Stimulated activated CD4-positive, alpha-beta T cell treated with anti-CD3 and anti-CD28 coated beads, Interleukin-2, amount 100 ng/mL, for 48 hours (primary cell): ENCODE measurements around the gene UBAC2.

Source experiments
- DNase-seq, 2 donors: peaks; one replicate each; pipeline ENCODE4 v3.0.0-alpha.2; 2020

UBAC2 gene

DNA sequence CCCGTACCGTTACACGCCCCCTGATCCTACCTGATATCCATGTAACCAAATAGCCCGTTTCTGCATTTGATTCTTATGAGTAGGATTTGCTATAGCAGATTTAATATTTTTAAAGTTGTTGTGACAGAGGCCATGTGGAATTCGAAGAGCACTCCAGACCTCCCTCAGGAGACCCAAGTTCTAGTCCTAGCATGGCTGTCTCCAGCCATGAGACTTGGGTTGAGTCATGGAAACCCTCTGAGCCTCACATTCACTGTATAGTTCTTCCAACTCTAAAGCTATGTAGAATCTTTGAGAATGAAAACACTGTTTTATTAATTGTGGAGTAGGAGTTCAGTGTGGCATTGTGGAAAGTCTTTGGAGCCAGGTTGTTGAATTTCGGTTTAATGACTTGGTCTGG, 114.5 kb downstream of the UBAC2 start:
- no peak for DNase-seq

DNA sequence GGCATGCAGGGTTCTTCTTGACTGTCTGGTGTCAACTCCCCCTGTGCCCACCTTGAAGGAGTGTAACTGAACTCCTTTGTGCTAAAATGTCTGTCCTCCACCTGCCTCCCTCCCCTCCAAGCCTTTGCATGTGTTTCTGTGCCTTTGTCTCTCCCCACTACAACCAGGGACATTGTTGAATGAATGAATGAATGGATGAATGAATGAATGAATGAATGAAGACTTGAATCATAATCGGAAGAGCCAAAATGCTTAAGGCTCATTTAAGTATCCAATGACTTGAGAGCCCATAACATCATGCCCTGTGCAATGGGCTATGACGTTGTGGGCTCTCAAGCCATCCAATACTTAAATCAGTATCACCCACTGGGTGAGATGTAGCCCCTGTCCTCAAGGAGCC, 115.6 kb downstream of the UBAC2 start:
- DNase-seq = no peak

DNA sequence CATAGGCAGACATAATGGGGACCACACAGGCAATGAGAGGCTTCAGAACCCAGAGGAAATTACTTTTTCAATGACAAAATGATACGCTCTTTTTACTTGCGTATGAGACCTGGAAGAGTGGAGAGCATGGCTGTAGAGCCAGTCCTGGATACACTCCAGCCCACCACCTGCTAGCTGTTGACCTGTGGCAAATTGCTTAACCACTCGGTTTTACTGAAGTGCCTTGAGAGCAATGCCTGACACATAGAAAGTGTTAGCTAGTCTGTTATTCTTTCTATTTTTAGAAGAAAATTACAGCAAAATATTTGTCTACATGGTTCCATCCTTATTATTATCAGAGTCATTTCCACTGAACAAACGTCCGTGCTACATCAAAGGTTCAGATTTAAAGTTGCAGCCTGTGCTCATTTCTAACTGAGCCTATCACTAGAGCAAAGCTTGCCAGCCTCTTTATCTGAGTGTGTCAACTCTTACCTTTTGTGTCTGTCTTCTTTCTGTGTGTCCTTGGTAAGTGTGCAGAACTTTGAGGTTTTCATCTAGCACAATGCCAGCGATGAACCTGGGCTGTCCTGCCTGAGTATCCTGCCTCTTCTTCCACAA, 116.1 kb downstream of the UBAC2 start:
- no peak for DNase-seq

DNA sequence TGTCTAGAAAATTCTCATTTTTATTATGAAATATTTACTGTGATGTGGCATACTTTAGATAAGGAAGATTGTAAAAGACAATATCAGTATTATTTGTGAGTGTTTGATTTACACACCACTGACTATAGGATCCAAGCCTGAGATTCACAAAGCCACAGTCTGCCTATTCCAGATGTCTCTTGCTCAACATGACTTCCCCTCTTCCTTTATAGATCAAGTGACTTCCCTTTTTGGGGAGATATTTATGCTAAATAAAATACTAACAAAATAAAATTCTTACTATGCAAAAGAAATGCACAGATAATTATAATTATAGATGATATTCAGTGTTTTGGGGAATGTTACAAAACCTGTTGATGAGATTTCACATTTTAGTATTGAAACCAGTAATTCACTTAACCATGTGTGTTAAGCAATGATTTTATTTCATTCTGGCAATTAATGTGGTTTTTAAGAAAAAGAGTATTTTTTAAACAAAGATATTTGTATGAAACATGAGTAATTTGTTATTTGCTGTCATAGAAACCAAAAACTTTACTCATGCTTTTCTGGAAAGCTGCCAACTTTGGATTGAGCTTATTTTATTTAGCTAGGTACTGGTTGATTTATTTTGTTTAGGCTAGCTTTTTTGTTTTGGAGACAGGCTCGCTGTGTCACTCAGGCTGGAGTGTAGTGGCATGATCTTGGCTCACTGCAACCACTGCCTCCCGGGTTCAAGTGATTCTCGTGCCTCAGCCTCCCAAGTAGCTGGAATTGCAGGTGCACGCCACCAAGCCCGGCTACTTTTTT, 120.2 kb downstream of the UBAC2 start:
- DNase-seq = no peak

DNA sequence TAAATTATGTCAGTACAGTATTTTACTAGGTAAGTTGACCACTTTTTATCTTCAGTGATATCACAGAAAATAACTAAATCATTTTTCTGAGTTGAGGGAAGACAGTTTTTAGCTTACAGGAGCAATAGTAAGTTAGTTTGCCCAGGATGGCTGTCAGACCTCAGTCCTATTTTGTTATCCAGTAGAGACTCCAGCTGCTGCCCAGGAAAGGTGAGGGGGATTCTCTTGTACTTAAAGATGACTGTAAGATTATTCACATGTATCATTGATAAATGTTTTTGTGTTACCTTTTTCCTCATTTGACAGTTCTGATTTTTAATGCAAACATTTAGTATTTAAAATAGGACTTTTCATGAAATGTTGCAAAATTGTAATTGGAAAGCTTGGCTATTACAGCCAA, 121.1 kb downstream of the UBAC2 start:
- DNase-seq = no peak

DNA sequence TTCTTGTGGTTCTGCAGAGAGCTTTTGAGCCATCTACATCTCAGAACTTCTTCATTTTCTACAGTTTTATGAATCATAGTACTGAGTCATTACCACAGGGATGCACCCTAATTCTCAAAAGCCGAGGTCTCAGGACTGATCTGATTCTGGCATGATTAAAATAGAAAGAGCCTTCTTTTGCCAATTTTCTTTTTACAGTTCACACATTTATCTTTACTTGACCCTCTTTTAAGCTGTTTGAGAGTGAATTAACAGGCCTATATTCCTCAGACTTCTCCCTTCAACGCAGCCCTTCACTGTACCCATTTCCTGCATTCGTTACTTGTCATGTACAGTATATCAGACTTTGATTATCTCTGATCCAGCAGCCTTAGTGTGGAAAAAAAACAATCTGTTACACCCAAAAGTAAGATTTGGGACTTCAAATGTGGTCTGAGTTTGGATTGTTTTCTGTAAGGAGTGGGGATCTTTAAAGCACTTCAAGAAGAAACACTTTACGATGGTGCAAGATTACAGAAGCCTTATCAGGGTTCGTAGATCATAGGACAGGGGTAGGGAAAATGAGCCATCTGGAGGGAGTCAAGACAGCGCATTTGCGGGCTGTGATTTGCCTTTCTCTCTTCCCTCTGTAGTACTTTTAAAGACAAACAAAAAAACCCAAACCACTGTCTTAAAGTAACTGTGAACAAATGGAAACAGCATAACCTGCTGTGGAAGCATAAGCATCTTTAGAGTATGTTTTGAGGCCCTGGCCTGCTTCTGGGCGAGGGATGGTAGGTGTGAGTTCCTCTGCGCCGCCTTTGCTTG, 121.8 kb downstream of the UBAC2 start:
- no peak for DNase-seq

DNA sequence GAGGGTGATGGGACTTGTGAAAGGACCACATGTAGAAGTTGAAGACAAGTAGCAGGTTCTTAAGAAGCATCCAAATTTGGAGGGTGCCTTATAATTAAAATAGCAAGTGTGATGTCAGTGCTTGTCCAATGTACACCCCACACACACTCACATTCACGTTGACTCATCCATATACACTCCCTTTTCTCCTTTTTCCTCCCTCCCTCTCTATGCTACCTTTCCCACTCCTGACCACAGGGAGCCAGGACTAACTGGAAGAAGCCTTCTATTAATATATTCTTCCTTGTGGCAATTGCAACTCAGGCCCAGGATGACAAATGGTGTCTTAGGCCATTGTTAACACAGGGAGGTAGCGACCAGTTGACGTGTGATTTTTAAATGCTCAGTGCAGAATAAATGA, 122.8 kb downstream of the UBAC2 start:
- no peak for DNase-seq

DNA sequence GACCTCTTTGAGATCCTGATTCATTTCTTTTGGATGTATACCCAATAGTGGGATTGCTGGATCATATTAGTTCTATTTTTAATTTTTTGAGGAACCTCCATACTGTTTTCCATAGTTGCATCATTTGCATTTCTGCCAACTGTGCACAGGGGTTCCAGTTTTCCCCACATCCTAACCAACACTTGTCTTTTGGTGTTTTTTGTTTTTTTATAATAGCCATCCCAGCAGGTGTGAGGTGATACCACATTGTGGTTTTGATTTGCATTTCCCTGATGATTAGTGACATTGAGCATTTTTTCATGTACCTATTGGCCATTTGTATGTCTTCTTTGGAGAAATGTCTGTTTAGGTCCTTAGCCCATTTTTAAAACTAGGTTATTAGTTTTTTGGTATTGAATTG, 125.4 kb downstream of the UBAC2 start:
- DNase-seq = no peak

DNA sequence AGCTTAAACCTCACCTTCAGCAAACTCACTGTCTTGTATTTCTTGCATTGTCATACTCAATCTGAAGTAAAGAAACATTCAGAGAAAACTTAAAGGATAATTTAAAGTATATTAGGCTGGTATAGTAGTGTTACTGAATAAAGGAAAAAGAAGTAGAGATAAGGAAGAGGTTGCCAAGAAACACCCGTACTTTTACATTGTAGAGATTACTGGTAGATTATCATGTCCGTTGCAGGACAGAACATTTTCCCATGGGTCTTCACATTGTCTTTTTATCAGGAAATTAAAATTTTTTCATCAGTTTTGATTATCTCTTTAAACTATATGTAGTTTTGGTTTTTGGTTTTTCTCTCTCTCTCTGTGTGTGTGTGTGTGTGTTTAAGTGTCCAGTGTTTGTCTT, 126.5 kb downstream of the UBAC2 start:
- DNase-seq = no peak

DNA sequence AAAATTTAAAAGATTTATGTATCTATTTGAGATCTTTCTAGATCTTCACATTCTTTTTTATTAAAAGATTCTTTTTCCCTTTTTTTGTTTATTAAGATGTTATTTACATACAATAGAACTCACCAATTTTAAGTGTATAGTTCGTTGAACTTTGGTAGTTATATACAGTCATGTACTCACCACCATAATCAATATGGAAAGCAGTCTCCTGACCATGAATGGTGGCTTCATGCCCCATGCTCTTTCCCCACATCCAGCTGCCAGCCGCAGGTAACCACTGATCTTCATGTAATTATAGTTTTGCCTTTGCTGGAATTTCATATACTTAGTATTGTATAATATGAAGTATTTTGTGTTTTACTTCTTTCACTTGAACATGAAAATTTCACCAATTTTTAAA, 127.1 kb downstream of the UBAC2 start:
- DNase-seq = no peak

DNA sequence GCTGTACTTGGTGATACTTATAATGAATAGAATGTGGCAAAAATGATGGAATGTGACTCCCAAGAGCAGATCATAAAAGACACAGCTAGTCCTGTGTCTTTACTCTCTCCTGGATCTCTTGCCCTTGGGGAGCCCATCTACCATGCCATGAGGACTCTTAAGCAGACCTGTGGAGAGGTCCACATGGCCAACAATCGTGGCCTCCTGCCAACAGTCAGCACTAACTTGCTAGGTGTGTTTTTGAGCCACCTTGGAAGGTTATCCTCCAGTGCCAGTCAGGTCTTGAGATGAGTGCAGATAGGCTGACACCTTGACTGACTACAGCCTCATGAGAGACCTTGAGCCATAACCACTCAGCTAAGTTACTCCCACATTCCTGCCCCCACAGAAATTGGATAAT, 128.8 kb downstream of the UBAC2 start:
- DNase-seq = no peak

DNA sequence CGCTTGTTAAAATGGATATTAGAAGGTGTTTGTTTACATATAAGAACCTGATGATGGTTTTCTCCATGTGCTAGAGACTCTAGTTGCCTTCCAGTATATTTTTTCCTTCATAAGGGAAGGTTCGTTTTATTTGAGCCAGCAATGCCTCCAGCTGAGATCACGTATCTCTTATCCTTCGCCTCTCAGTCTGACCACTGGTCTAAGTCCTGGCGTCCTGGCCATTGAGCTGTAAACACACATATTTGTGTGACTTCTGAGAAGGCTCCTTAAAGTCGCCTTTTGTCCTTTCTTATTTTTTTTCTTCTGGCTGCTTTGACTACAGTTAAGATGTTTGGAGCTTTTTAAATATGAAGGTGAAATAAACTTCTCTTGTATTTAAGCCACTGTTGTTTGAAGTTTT, 130.3 kb downstream of the UBAC2 start:
- DNase-seq = no peak

DNA sequence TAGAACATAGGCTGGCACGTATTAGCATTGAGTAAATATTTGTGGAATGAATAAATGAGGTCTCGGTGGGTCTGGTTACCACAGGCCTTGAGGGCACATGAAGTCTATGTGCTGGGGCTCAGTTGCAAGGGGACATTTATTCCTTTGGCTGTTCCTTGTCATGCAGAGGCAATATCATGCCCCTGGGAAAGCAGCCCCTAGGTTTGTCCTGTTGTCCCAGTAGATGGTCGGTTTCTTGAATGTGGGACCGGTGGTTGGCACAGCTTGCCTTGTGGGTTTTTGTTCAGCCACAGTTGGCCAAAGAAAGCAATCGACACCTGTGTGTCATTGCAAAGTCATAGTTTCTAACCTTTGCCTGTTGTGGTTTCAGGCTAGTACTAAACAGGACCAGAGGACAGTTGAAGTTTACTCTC, 131.2 kb downstream of the UBAC2 start:
- no peak for DNase-seq

DNA sequence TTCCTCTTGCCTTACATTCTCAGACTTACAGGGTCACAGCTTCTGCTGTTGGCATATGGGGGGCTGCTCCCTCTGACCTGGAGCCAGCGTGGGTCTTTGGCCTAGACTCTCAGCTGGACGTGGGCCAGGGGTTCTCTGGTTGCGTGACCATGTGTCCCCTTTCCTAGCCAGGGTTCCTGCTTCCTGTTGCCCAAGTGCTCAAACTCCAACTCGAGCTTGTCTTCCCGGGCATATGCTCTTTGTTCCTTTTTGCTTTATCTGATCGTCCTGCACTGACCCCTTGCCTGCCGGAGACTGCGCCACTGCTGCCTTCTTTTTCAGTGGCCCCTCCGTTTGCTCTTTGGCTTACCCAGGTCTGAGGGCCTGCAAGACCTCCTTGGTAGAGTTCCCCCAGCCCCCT, 131.8 kb downstream of the UBAC2 start:
- no peak for DNase-seq

DNA sequence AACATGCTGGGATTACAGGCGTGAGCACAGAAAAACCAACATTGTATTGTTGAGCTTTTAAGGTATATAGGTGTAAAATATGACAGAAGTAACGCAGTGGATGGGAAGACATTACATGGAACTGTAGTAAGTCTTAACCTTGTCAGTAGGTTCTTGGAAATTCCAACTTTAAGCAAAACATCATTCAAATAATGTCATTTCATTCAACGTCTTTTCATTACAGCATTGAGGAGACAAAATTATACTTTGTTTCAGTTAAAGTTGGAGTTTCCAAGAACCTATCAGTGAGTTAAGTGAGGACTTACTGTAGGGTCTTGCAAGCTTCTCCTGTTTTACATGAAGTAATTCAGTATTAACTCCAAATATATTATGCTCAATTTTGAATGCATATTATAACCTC, 133.6 kb downstream of the UBAC2 start:
- no peak for DNase-seq

DNA sequence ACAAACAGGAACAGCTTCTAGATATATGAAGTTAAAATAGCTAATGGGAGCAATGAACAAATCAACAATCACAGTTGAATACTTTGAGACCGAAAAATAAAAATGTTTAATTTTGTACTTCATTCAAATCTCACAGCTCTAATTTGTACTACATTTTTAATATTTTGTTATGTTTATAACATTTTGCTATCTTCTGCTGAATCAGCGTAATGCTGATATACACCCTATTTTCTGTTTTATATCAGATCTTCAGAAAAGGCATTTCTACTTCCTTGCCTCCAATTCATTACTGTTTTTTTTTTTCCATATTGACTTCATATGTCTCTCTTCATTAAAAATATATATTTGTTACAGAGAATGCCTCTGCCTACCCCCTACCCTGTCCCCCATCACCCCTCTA, 134.4 kb downstream of the UBAC2 start:
- no peak for DNase-seq

DNA sequence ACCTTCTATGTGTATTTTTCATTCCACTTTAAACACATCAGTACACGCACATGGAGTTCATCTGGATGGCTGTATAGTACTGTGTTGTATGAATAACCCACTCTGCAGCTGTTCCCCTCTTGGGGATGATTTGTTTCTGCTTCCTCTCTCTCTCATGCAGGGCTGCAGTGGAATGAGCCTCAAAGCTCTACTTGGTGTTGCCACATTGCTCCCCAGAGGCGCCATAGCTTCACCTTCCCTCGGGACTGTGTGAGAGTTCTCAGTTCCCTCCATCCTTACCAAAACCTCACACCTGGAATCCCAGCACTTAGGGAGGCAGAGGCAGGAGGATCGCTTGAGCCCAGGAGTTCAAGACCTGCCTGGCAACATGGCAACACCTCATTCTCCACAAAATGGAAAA, 134.9 kb downstream of the UBAC2 start:
- no peak for DNase-seq

DNA sequence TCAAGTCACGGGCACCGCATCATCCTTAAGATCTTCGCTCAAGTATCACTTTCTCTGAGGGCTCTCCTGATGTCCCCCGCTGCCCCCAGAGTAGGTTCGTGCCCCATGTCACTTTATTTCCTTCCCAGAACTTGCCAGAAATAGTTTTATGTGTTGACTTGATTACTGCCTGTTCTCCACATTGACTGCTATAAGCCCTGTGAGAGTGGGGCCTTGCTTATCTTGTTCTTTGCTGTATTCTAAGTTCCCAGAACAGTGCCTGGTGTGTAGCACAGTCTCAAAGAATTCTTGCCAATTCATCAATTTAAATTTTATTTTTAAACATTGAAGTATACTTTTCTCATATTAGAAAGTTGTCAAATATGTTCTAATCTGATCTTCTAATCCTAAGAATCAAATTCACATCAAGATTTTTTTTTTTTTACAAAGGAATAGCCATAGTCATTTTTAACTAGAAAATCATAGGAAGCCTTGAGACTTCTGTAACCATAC, 138.6 kb downstream of the UBAC2 start:
- no peak for DNase-seq

DNA sequence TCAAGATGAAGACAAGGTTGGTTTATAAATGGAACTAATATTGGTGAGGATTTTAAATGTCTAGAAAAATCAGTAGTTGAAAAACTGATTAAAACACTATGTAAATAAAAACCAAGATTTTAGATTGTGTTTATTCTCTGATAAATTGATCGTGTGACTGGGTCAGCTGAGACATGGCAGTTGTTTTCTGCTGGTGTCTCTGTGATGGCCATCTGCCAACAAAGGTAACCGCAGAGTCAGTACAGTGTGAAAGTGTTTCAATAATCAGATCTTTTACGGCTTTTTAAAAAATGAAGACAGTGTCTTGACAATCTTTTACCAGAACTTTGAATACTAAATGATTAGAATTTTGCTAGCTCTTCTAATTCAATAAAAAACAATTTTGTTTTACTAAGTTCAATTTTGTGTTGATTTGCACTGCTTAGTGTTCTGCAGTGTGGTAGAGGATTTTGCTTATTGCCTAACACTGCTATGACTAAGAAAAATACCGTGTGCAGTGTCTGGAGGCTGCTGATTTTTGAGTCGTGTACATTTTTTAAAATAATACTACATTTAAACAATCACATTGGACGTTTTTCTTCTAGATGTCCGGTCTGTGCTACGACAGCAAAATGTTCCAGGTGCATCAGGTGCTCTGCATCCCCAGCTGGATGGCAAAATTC, 139.2 kb downstream of the UBAC2 start:
- DNase-seq = no peak

DNA sequence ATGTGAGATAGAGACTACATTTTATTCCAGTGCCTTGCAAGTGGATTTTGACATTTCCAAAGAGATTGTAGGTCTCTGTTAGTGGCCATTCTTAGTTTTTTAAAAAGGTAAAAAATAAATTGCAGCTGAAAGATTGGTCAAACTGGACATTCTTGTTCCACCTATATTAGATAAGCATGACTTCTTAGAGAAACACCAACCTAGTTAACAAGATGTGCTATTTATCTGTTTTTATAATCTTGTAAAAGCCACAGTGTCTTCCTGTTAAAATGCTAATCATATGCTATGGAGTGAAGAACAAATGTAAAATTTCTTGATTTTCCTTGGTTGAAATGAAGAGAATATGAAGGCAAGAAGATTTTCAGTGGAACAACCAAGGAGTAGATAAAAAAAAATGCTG, 140.0 kb downstream of the UBAC2 start:
- no peak for DNase-seq

DNA sequence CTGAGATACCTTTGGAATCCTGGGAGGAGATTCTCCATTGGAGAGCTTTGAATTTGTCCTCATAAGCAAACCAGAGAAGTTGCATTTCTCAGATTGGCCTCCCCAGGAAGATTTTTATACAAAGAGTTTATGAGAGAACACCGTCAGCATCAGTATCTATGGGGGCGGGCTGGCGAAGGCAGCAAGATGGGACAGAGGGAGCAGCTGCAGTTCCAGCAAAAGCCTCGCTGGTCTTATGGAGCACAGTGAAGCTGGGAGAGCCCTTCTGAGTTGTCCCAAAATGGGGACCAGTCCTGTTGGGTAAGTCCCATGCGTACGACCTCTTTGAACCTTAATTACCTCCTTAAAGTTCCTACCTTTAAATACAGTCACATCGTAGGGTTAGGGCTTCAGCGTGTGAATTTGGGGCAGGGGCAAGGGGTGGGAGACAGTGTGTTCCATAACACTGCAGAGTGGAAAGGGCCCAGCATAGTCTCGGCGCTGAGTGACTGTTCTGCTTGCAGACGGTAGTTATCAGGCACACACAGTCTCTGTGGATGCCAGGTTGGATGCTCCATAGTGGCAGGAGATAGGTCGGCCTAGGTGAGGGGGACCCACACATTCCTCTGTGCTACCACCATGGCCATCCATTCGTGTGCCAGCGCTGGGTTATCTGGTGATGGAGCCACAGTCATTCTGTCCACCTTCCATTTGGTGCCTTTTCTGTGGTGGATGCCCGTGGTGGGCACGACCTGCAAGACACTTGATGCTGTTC, 141.5 kb downstream of the UBAC2 start:
- no peak for DNase-seq

DNA sequence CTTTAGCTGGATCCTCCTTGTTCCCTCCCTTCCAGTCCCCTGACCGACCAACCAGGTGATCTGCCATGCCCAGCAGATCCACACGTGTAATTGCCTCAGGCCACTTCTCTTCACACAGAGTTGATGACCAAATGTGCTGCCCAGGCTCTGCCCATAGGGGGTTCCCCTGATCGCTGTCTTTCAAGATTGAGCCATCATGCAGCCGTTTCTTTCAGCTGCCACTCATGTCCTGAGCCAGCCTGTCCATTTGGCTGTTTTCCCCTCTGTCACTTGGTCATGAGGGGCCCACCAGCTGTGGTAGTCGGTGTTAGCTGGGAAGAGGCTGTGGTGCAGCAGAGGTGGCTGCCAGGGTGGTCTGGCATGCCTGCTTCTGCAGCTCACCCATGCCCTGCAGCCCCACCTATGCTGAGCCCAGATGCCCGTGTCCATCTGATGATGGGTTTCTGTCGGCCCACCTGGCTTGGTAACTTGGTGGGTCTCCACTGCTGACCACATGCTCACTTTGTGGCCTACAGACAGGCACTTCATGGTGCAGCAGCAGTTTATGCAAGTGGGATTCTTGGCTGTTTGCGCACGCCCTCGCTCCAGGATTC, 142.2 kb downstream of the UBAC2 start:
- DNase-seq = no peak
